H1 (cell line): ENCODE data around the gene VMA21. TPM values are rescaled to one million over a fixed set of nuclear protein-coding genes. Genes with fewer than 3 reads are reported as not detected.

Experiments used
- CTCF ChIA-PET: fragments of 300-600 bp; sonication (Branson Sonifier 250); formaldehyde crosslinking; loops from one replicate; lab custom pipeline; 2021; ENCODE audit not compliant: partially characterized antibody; lab: Charles Lee
- POLR2A ChIA-PET: fragments of 300-600 bp; sonication (Branson Sonifier 250); formaldehyde crosslinking; loops from one replicate; lab custom pipeline; 2021; ENCODE audit warnings: inconsistent platforms; ENCODE audit not compliant: partially characterized antibody; lab: Charles Lee
- DNase-seq, 2 experiments: peaks; one replicate each; pipeline versions ENCODE4 v3.0.0 to v3.0.0-alpha.2; 2010 to 2022; ENCODE audit warnings: low spot score in 2 of 2, low read depth in 1 of 2, mixed read lengths in 1 of 2
- FAIRE-seq: peaks from 2 replicates; lab custom pipeline; 2011; peaks lifted over from hg19 to GRCh38; lab: Jason Lieb, UNC
- H2AFZ ChIP-seq: 2 replicates; pipeline ENCODE4 v1.8.1; 2012; ENCODE audit warnings: low read length, inconsistent platforms
- H2AK5ac ChIP-seq: 2 replicates; pipeline ENCODE4 v1.6.1; 2013; ENCODE audit warnings: low read depth, low read length
- H2BK120ac ChIP-seq: replicated peaks from 2 replicates; pipeline ENCODE3; 2013; ENCODE audit warnings: low read depth, low read length, inconsistent platforms
- H2BK12ac ChIP-seq: 2 replicates; pipeline ENCODE4 v1.6.1; 2013; ENCODE audit warnings: low read depth, low read length
- H2BK15ac ChIP-seq: 2 replicates; pipeline ENCODE4 v1.6.1; 2013; ENCODE audit warnings: low read length
- H2BK20ac ChIP-seq: 2 replicates; pipeline ENCODE4 v1.6.1; 2013; ENCODE audit warnings: low read length
- H2BK5ac ChIP-seq: 2 replicates; pipeline ENCODE4 v1.6.1; 2013; ENCODE audit warnings: low read depth, low read length
- H3K14ac ChIP-seq: 2 replicates; pipeline ENCODE4 v1.6.1; 2013; ENCODE audit warnings: inconsistent platforms; ENCODE audit not compliant: insufficient read length
- H3K18ac ChIP-seq: 2 replicates; pipeline ENCODE4 v1.6.1; 2013; ENCODE audit warnings: low read length; ENCODE audit errors: extremely low read depth
- H3K23ac ChIP-seq: 2 replicates; pipeline ENCODE4 v1.6.1; 2013; ENCODE audit warnings: inconsistent platforms; ENCODE audit not compliant: insufficient read length
- H3K23me2 ChIP-seq: 2 replicates; pipeline ENCODE4 v1.6.1; 2013; ENCODE audit warnings: low read depth, low read length
- H3K27ac ChIP-seq: 2 replicates; pipeline ENCODE4 v1.6.1; 2011; ENCODE audit warnings: low read depth, low read length, inconsistent platforms
- H3K27me3 ChIP-seq, 4 experiments: replicated peaks in 1 of 4; 1 replicate in 1 of 4; 2 replicates in 3 of 4; pipeline versions ENCODE4 v1.6.1 to v1.8.1; 2011 to 2013; ENCODE audit warnings: low read length in 3 of 4, mild to moderate bottlenecking in 3 of 4, inconsistent platforms in 2 of 4, mixed read lengths in 2 of 4, moderate library complexity in 1 of 4; ENCODE audit not compliant: control insufficient read depth in 3 of 4, insufficient read depth in 3 of 4; ENCODE audit errors: extremely low read depth in 1 of 4
- H3K36me3 ChIP-seq, 4 experiments: 2 replicates each; pipeline versions ENCODE4 v1.6.1 to v1.8.1; 2011 to 2013; ENCODE audit warnings: mild to moderate bottlenecking in 4 of 4, low read length in 3 of 4, moderate library complexity in 2 of 4, control low read depth in 1 of 4, inconsistent platforms in 1 of 4; ENCODE audit not compliant: insufficient read depth in 4 of 4, control insufficient read depth in 2 of 4
- H3K4ac ChIP-seq: replicated peaks from 2 replicates; pipeline ENCODE3; 2013; ENCODE audit warnings: low read length, low read depth, mixed read lengths, inconsistent platforms; ENCODE audit not compliant: insufficient read length
- H3K4me1 ChIP-seq, 4 experiments: replicated peaks in 1 of 4; 1 replicate in 1 of 4; 2 replicates in 3 of 4; pipeline versions ENCODE4 v1.6.1 to v1.8.1; 2011 to 2013; ENCODE audit warnings: low read length in 3 of 4, inconsistent platforms in 2 of 4, mixed read lengths in 1 of 4; ENCODE audit not compliant: insufficient read depth in 4 of 4, control insufficient read depth in 3 of 4
- H3K4me2 ChIP-seq, 2 experiments: 2 replicates each; pipeline versions ENCODE4 v1.6.1 to v1.8.1; 2011 to 2013; ENCODE audit warnings: low read depth in 2 of 2, low read length in 2 of 2, control low read depth in 1 of 2, inconsistent platforms in 1 of 2, mild to moderate bottlenecking in 1 of 2; ENCODE audit not compliant: insufficient read depth in 1 of 2
- H3K4me3 ChIP-seq, 4 experiments: fragments of 200-600, 300-600 bp in 1 of 4; sonication (generic), shearing (Covaris generic), sonication (Bioruptor Twin) in 1 of 4; 2 replicates each; pipeline versions ENCODE4 v1.5.1 to v1.8.1; 2011 to 2016; ENCODE audit warnings: low read length in 4 of 4, low read depth in 3 of 4, control low read depth in 2 of 4, inconsistent platforms in 2 of 4, mild to moderate bottlenecking in 2 of 4, mixed read lengths in 1 of 4, moderate library complexity in 1 of 4; ENCODE audit not compliant: insufficient read depth in 2 of 4; ENCODE audit errors: extremely low read depth in 1 of 4
- H3K56ac ChIP-seq: replicated peaks from 2 replicates; pipeline ENCODE3; 2013; ENCODE audit warnings: low read depth, mild to moderate bottlenecking, mixed read lengths, low read length, inconsistent platforms; ENCODE audit not compliant: insufficient read length
- H3K79me1 ChIP-seq: 2 replicates; pipeline ENCODE4 v1.6.1; 2013; ENCODE audit warnings: low read depth, low read length, control low read depth
- H3K79me2 ChIP-seq, 2 experiments: 2 replicates each; pipeline versions ENCODE4 v1.6.1 to v1.8.1; 2012 to 2013; ENCODE audit warnings: low read length in 2 of 2, mild to moderate bottlenecking in 2 of 2, inconsistent platforms in 1 of 2; ENCODE audit not compliant: insufficient read depth in 2 of 2, control insufficient read depth in 1 of 2
- H3K9ac ChIP-seq, 4 experiments: replicated peaks in 1 of 4; 1 replicate in 1 of 4; 2 replicates in 3 of 4; pipeline versions ENCODE4 v1.6.1 to v1.8.1; 2011 to 2013; ENCODE audit warnings: low read depth in 3 of 4, low read length in 3 of 4, control low read depth in 2 of 4, mild to moderate bottlenecking in 2 of 4, moderate library complexity in 2 of 4, inconsistent platforms in 1 of 4; ENCODE audit errors: extremely low read depth in 1 of 4
- H3K9me3 ChIP-seq, 2 experiments: 2 replicates each; pipeline versions ENCODE4 v1.6.1 to v1.8.1; 2012 to 2013; ENCODE audit warnings: mild to moderate bottlenecking in 2 of 2, moderate library complexity in 2 of 2, control low read depth in 1 of 2, inconsistent platforms in 1 of 2, low read depth in 1 of 2, low read length in 1 of 2, mixed read lengths in 1 of 2; ENCODE audit not compliant: insufficient read depth in 2 of 2
- H4K20me1 ChIP-seq, 2 experiments: replicated peaks in 1 of 2; 2 replicates each; pipeline versions ENCODE3 to v1.8.1; 2011 to 2013; ENCODE audit warnings: inconsistent platforms in 2 of 2, low read length in 2 of 2, mild to moderate bottlenecking in 1 of 2; ENCODE audit not compliant: insufficient read depth in 2 of 2, control insufficient read depth in 1 of 2
- H4K5ac ChIP-seq: 2 replicates; pipeline ENCODE4 v1.6.1; 2013; ENCODE audit warnings: low read length, low read depth, mixed read lengths, inconsistent platforms; ENCODE audit not compliant: insufficient read length
- H4K8ac ChIP-seq: 2 replicates; pipeline ENCODE4 v1.8.0; 2013; ENCODE audit warnings: mild to moderate bottlenecking, moderate library complexity, low read length, inconsistent platforms; ENCODE audit not compliant: insufficient read depth; ENCODE audit errors: extremely low read depth
- H4K91ac ChIP-seq: replicated peaks from 2 replicates; pipeline ENCODE3; 2013; ENCODE audit warnings: low read length, mixed read lengths, inconsistent platforms; ENCODE audit not compliant: insufficient read length
- CHD2 ChIP-seq: IDR thresholded peaks from 2 replicates; pipeline ENCODE4 v1.6.1; 2012; ENCODE audit warnings: low read length, improper control_type of control experiment
- EP300 ChIP-seq, 2 experiments: IDR thresholded peaks; 1 replicate in 1 of 2; 2 replicates in 1 of 2; pipeline ENCODE4 v1.6.1; 2011 to 2012; ENCODE audit warnings: low read depth in 2 of 2, low read length in 2 of 2, mild to moderate bottlenecking in 2 of 2, borderline replicate concordance in 1 of 2, inconsistent platforms in 1 of 2, moderate library complexity in 1 of 2
- ZNF274 ChIP-seq: IDR thresholded peaks from 2 replicates; pipeline ENCODE4 v1.7.0; 2012; ENCODE audit warnings: low read length, borderline replicate concordance; ENCODE audit errors: extremely low read depth
- WGBS, 2 experiments: shearing (Covaris generic) in 1 of 2; methylation state at CpG; one replicate each; pipeline versions ENCODE4 v1.1.6 to v1.1.7; 2013 to 2015; ENCODE audit warnings: low lambda C conversion rate in 2 of 2, mixed read lengths in 2 of 2, inconsistent platforms in 1 of 2, low coverage in 1 of 2, missing lambda C conversion rate in 1 of 2; ENCODE audit not compliant: insufficient replicate concordance in 2 of 2, insufficient coverage in 1 of 2, insufficient read length in 1 of 2; ENCODE audit errors: extremely low coverage in 1 of 2, missing lambda C conversion rate in 1 of 2; 5-methylcytosine and 5-hydroxymethylcytosine counted together
- polyA plus RNA-seq, 7 experiments: library from polyadenylated mRNA; depleted of rRNA in 3 of 7; stranded (reverse) in 5 of 7; unstranded in 2 of 7; fragments of >200 nt in 5 of 7; fragments of 200-250 nt in 2 of 7; gene quantifications; 1 replicate in 5 of 7; 2 replicates in 1 of 7; 4 replicates in 1 of 7; pipeline versions ENCODE4 v1.2.1 to v1.2.3, GENCODE V29; 2011 to 2013; ENCODE audit warnings: missing spikeins in 2 of 7, mixed read lengths in 2 of 7
- total RNA-seq: library from RNA; stranded (reverse); fragmentation: NEBNext Ultra II Directional; extraction: Animal tissue kit (Norgen Biotek cat#: 25700); gene quantifications from 2 replicates; pipeline ENCODE4 v1.2.1, GENCODE V29; 2021

Gene VMA21
- total and polyA plus RNA-seq, 2 of the 8 experiments (the other 6 are each of a cell fraction or from before 2014, with no cell fraction given), result 25.8 to 65.4 TPM

DNA sequence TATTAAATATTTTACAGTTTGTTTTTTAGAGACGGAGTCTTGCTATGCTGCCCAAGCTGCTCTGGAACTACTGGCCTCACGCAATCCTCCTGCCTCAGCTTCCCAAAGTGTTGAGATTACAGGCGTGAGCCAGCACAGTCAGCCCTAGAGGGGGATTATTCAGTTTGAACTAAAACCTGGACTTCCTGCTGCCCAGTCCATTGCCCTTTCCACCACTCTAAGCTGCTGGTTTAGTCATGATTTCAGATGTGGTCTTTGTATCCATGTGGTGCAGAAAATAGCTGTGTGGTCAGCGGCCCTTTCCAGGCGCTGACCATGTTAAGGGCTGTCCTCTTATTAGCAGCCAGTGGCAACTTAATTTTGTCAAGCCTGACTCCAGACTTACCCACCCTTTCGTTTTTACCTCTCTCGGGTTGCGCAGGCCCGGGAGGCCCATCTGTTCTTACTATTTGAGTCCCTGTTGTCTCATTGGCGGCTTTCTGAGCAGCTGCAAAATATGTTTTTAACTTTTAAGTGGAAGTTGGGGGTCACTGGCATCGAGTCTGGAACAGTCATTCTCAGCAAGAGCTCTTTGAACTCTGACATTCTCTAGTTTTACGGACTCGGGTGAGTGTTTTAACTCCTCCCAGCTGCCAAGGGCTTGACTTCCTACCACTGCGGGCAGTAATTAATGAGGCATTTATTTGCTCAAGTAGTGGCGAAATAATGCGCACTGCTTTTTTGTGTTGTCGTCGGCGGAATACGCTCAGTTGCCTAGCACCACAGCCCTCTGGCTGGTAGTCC lies 773 bp upstream of the VMA21 start:
- TF ChIP-seq CHD2 (no peak), ZNF274 (no peak), EP300 (IDR thresholded peaks at IDR 0.05; ENCODE audit: borderline replicate concordance in 1 of 2, low read depth in 2 of 2, low read length in 2 of 2) (no peak)
- H2AFZ ChIP-seq, result no peak overlapping the region; the same call in 1 of the 2 replicates
- H3K79me2 ChIP-seq, result peaks cover 3 to 40% of the 10 kb centered on the region in 2 experiments; a peak in 2 of 4 replicates
- H3K4me3 ChIP-seq, result peak overlapping the region; percentile 38 to 89 (median 53); a peak in 7 of 8 replicates
- FAIRE-seq, result no peak
- H3K4me1 ChIP-seq, result 0 out of 7 replicates have a peak, but pooled peaks cover 0 to 3% (median 0%) of the 10 kb centered on the region in 4 experiments
- no peaks in the 10 kb centered on the region; a peak in 1 of 4 replicates for H3K9me3 ChIP-seq
- H3K14ac ChIP-seq, result no peak overlapping the region
- H2BK15ac ChIP-seq, result no peak overlapping the region
- ChIA-PET CTCF (interaction anchor here (1.9 to 2.1 kb wide), 2 partner anchors 12 to 36 kb away, joined by 5 read pairs; no protein-coding TSS in a partner anchor), POLR2A (interaction anchor here (0.6 to 1.3 kb wide), 2 partner anchors 8 to 79 kb away, joined by 3 read pairs; no protein-coding TSS in a partner anchor)
- H3K18ac ChIP-seq, result peak overlapping the region; percentile 60; the same call in 1 of the 2 replicates
- H4K20me1 ChIP-seq, result peaks cover 0 to 3% of the 10 kb centered on the region in 2 experiments
- peak overlapping the region; percentile 89 for H3K27ac ChIP-seq
- H4K8ac ChIP-seq, result peak overlapping the region; percentile 51; the same call in 1 of the 2 replicates
- H3K4me2 ChIP-seq, result peak overlapping the region; percentile 70 to 88
- no peak overlapping the region for H4K5ac ChIP-seq
- H2AK5ac ChIP-seq, result no peak overlapping the region
- no peak overlapping the region for H3K4ac ChIP-seq
- DNase-seq, result no peak
- no peak overlapping the region for H2BK12ac ChIP-seq
- H3K23me2 ChIP-seq, result peaks cover 2% of the 10 kb centered on the region; the same call in 1 of the 2 replicates
- no peak overlapping the region for H4K91ac ChIP-seq
- no peaks in the 10 kb centered on the region for H3K79me1 ChIP-seq
- H2BK120ac ChIP-seq, result no peak overlapping the region
- no peak overlapping the region for H2BK20ac ChIP-seq
- 60% methylated on average over 18 of the region's 20 CpGs; no CpG with 5 or more reads in 1 of the 2 experiments for WGBS, 2 experiments
- peak overlapping the region in 3 of 4 experiments; percentile 45 to 84 (median 57); a peak in 4 of 7 replicates for H3K9ac ChIP-seq
- H3K56ac ChIP-seq, result no peak overlapping the region
- no peaks in the 10 kb centered on the region for H3K36me3 ChIP-seq
- H3K27me3 ChIP-seq, result no peaks in the 10 kb centered on the region
- H2BK5ac ChIP-seq, result no peak overlapping the region
- no peak overlapping the region for H3K23ac ChIP-seq
